ENCODE measurements around the gene PELI3.

Gene PELI3

GRCh38 chr11:66510271-66510989 is 43.7 kb downstream of the PELI3 start, which contains the start of gene BBS1:
Gene BBS1 (plus strand): TSS chr11:66510635. CDS start chr11:66510660, 25 bp downstream.
- peak; percentile 69 for DNase-seq

GRCh38 chr11:66510990-66511339 is 44.3 kb downstream of the PELI3 start:
- DNase-seq = no peak

GRCh38 chr11:66523611-66524010 is 56.9 kb downstream of the PELI3 start:
- DNase-seq = no peak

- DNase-seq = no peak
Observed at GRCh38 chr11:66524304-66525040, 57.8 kb downstream of the PELI3 start.

Measured in effector CD8-positive, alpha-beta T cell (primary cell).